Choroid plexus epithelial cell (primary cell): ENCODE results near the gene BRAF.
A peak's percentile ranks its signal among the peaks of the same experiment; 100 is the strongest.

Source experiments
- DNase-seq: peaks from one replicate; pipeline ENCODE4 v3.0.0-alpha.2; 2010; ENCODE audit warnings: low read depth
- H3K4me3 ChIP-seq: 2 replicates; pipeline ENCODE4 v1.5.1; 2011; ENCODE audit warnings: low read depth, mild to moderate bottlenecking, control low read depth, low read length, moderate library complexity
- CTCF ChIP-seq: conservative IDR thresholded peaks from 2 replicates; pipeline ENCODE4 v1.5.1; 2011; ENCODE audit warnings: low read depth, mild to moderate bottlenecking, control low read depth, inconsistent platforms, low read length, moderate library complexity

Gene BRAF

GRCh38 chr7:140926021-140926817 lies 1.5 kb upstream of the BRAF start:
- DNase-seq, result no peak
- no peak overlapping the region for H3K4me3 ChIP-seq
- no peak for TF ChIP-seq CTCF

- peak; percentile 62 for TF ChIP-seq CTCF
- DNase-seq, result peak; percentile 56
- peak overlapping the region; percentile 89 for H3K4me3 ChIP-seq
These were observed 509 bp downstream of the BRAF start for GRCh38 chr7:140924019-140924820.

GRCh38 chr7:140923358-140924006 lies 1.2 kb downstream of the BRAF start:
- DNase-seq, result peak; percentile 20
- TF ChIP-seq CTCF, result no peak
- H3K4me3 ChIP-seq, result peak overlapping the region; percentile 89

GRCh38 chr7:140922741-140923345 lies 1.9 kb downstream of the BRAF start:
- no peak for DNase-seq
- TF ChIP-seq CTCF, result no peak

GRCh38 chr7:140920745-140921144 lies 4.0 kb downstream of the BRAF start:
- DNase-seq, result no peak
- TF ChIP-seq CTCF, result no peak
- H3K4me3 ChIP-seq, result no peak overlapping the region

More at GRCh38 chr7:140922741-140923345, 1.9 kb downstream of the BRAF start:
- no peak overlapping the region for H3K4me3 ChIP-seq

GRCh38 chr7:140918236-140918635 lies 6.5 kb downstream of the BRAF start:
- no peak for TF ChIP-seq CTCF
- no peak for DNase-seq
- no peak overlapping the region for H3K4me3 ChIP-seq
